ENCODE data around the gene HHIPL1.

The HHIPL1 gene

DNA sequence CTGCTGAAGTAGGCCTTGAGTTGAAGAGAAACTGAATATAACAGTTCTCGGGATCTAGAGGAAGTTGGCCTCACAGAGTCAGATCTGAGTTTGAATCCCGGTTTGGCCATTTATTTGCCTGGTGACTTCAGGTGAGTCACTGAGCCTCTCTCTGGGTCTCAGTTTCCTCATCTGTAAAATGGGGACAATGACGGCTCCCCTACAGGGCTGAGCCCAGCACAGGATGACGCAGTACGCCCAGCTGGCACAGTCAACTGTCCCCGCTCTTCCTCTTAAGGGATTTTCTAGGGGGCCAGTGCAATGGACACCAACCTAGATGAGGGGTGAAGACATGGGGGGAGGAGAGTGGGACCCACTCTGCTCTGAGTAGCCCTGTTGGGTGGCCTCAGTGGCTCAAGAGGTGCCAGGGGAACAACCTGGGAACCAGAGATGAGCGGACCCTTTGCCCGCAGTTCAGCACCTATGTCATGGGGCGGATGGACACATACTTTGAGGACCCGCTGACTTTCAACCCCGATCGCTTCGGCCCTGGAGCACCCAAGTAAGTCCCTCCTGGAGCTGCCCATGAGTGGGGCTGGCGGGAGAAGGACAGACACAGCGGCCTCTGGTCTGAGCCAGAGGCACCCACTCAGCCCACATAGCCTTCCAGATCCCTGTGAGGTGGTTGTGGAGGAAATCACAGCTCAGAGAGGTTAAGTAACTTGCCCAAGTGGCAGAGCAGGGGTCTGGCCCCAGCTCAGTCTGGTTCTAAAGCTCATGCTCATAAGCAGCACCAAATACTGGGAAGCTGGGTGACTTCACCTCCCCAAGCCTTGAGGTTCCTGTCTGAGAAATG lies 80.2 kb downstream of the HHIPL1 start:
- DNase-seq: no peak
- no peaks in the 10 kb centered on the region for H3K27me3 ChIP-seq (ENCODE audit: insufficient read depth, low read depth, severe bottlenecking)
- no peaks in the 10 kb centered on the region for H3K36me3 ChIP-seq
- TF ChIP-seq, protein P1, sequence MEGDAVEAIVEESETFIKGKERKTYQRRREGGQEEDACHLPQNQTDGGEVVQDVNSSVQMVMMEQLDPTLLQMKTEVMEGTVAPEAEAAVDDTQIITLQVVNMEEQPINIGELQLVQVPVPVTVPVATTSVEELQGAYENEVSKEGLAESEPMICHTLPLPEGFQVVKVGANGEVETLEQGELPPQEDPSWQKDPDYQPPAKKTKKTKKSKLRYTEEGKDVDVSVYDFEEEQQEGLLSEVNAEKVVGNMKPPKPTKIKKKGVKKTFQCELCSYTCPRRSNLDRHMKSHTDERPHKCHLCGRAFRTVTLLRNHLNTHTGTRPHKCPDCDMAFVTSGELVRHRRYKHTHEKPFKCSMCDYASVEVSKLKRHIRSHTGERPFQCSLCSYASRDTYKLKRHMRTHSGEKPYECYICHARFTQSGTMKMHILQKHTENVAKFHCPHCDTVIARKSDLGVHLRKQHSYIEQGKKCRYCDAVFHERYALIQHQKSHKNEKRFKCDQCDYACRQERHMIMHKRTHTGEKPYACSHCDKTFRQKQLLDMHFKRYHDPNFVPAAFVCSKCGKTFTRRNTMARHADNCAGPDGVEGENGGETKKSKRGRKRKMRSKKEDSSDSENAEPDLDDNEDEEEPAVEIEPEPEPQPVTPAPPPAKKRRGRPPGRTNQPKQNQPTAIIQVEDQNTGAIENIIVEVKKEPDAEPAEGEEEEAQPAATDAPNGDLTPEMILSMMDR (IDR thresholded peaks at IDR 0.05; ENCODE audit: low read depth, low read length): no peak
- H3K9me3 ChIP-seq (ENCODE audit: severe bottlenecking): peaks cover 2% of the 10 kb centered on the region
- H3K4me3 ChIP-seq (ENCODE audit: low read depth, low read length): no peak overlapping the region
- H3K27ac ChIP-seq: peak overlapping the region; percentile 82

DNA sequence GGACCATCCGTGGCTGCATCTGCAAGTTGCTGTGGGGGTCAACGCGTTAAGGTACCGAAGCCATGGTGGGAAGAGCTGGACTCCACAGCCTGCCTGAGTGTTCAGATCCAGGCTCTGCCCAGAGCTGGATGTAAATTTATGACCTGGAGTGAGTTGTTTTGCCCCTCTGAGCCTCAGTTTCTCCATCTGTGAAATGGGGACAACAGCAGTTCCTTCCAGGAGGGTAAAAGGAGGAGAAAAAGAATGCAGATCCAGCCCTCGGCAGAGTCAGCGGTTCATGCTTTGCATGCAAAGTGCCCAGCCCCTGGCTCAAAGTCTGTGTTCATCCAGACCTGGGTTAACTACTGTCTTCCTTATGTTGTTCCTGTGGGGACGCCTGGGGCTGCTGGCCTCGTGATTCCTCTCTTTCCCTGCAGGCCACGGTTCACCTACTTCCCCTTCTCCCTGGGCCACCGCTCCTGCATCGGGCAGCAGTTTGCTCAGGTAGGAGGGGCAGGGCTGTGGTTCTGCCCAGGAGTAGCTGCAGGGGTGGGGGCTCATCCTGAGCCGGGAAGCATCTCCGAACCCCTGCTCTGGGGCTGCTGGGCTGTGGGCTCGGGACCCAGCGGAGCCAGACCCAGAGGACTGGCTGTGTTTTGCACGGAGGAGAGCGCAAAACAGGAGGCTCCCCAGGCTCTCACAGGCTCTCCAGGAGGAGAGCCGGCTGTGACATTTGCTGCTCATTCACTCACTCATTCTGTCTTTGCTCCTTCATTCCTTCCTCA lies 81.0 kb downstream of the HHIPL1 start:
- no peak for DNase-seq
- TF ChIP-seq, protein P1 (IDR thresholded peaks at IDR 0.05; ENCODE audit: low read depth, low read length): no peak
- H3K4me3 ChIP-seq (ENCODE audit: low read depth, low read length): no peak overlapping the region

DNA sequence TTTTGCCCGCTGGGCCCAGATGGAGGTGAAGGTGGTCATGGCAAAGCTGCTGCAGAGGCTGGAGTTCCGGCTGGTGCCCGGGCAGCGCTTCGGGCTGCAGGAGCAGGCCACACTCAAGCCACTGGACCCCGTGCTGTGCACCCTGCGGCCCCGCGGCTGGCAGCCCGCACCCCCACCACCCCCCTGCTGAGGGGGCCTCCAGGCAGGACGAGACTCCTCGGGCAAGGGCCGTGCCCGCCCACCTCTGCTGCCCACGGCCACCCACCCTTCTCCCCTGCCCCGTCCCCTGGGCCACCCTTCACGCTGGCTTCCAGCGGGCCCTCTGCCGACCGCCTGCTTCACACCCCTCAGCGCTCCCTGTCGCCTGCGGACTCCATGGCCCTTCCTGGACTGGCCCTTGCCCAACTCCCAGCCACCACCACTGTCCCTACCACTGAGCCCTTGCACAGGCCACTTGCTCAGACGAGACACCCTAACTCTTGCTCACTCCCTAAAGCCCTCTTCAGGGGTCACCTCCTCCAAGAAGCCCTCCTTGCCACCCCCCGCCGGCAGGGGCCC lies 81.7 kb downstream of the HHIPL1 start:
- no peak overlapping the region for H3K4me3 ChIP-seq (ENCODE audit: low read depth, low read length)
- TF ChIP-seq, protein P1 (IDR thresholded peaks at IDR 0.05; ENCODE audit: low read depth, low read length): no peak
- no peaks in the 10 kb centered on the region for H3K27me3 ChIP-seq (ENCODE audit: insufficient read depth, low read depth, severe bottlenecking)
- no peaks in the 10 kb centered on the region for H3K36me3 ChIP-seq
- no peak for DNase-seq
- peaks cover 2% of the 10 kb centered on the region for H3K9me3 ChIP-seq (ENCODE audit: severe bottlenecking)
- H3K27ac ChIP-seq: no peak overlapping the region

More for the DNA sequence above, 81.0 kb downstream of the HHIPL1 start:
- H3K9me3 ChIP-seq (ENCODE audit: severe bottlenecking): peaks cover 2% of the 10 kb centered on the region
- no peaks in the 10 kb centered on the region for H3K36me3 ChIP-seq
- H3K27me3 ChIP-seq (ENCODE audit: insufficient read depth, low read depth, severe bottlenecking): no peaks in the 10 kb centered on the region
- peak overlapping the region; percentile 82 for H3K27ac ChIP-seq

DNA sequence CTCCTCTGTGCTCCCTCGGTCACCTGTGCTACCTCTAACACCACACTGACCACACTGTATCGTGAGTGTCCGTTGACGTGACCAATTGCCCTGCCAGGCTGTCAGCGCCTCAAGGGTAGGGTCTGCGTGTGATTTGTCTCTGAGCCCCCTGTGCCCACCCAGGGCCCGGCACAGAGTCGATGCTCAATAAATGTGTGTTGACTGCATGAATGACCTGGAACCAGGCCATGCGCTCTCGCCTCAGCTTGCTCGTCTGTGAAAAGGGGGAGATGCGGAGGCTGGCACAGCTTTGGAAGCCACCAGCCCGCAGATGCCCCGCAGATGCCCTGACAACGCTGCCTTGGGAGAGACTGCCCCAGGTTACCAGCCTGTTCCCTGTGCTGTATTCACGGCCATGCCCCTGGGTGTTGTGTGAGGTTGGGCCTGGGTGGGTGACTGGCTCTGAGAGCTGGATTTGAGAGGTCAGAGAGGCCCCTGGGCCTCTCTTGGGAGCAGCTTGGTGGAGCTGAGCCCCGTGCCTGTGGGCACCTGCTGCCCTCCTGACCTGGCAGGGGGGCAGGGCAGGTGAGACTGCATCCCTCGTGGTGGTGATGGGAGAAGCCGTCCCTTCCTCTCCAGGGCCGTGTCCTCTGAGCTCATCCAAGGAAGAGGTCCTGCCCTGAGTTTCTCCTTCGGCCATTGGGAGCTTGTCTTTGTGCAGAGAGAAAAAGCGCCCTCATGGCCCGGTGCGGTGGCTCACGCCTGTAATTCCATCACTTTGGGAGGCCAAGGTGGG lies 82.4 kb downstream of the HHIPL1 start:
- TF ChIP-seq, protein P1 (IDR thresholded peaks at IDR 0.05; ENCODE audit: low read depth, low read length): no peak
- H3K27ac ChIP-seq: no peak overlapping the region
- no peaks in the 10 kb centered on the region for H3K36me3 ChIP-seq
- no peaks in the 10 kb centered on the region for H3K27me3 ChIP-seq (ENCODE audit: insufficient read depth, low read depth, severe bottlenecking)
- H3K4me3 ChIP-seq (ENCODE audit: low read depth, low read length): no peak overlapping the region
- no peak for DNase-seq
- H3K9me3 ChIP-seq (ENCODE audit: severe bottlenecking): peaks cover 2% of the 10 kb centered on the region

DNA sequence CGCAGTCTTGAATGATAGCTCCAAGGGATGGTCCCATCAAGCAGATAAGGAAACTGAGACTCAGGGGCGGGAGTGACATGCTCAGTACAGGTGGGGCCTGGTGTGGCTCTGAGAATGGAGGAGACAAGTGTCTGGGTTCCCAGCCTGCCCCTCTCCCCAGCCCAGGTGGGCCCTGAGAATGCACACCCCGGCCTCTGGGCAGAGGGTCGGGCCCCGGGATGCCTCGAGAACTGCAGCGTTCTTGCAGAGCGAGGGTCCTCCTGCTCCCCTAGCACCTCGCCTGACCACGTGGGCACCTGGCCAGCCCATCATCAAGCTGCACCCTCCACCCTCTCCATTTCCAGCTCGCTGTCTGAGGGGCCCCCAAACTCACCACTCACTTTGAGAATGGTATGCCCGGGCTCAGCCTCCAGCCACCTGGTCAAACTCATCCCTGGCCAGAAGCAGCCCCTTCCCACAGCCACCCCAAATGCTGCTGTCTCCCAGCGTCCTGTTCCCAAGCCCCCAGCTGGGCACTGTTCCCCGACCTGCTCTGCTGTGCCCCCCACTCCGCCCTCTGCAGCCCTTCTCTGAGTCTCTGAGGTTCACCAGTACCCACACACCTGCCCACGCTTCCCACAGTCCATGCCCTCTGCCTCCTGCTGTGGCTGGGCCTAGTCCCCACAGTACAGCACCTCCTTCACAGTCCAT lies 83.4 kb downstream of the HHIPL1 start:
- no peaks in the 10 kb centered on the region for H3K27me3 ChIP-seq (ENCODE audit: insufficient read depth, low read depth, severe bottlenecking)
- peak; percentile 7 for DNase-seq
- H3K9me3 ChIP-seq (ENCODE audit: severe bottlenecking): no peaks in the 10 kb centered on the region
- H3K27ac ChIP-seq: peak overlapping the region; percentile 7
- H3K36me3 ChIP-seq: no peaks in the 10 kb centered on the region
- H3K4me3 ChIP-seq (ENCODE audit: low read depth, low read length): no peak overlapping the region
- TF ChIP-seq, protein P1 (IDR thresholded peaks at IDR 0.05; ENCODE audit: low read depth, low read length): no peak

Data from WERI-Rb-1 (cell line).